Right lobe of liver (tissue), 4 donors: Measurements from ENCODE around the gene AMIGO3.

Experiments used
- CTCF ChIP-seq, 4 donors: fragments of 200-600 bp in 3 of 4; fragments of 450-650 bp in 1 of 4; IDR thresholded peaks; one replicate each; pipeline versions ENCODE4 v1.5.1 to v1.8.0; 2016 to 2022; ENCODE audit warnings: antibody characterized with exemption in 4 of 4, mild to moderate bottlenecking in 2 of 4
- POLR2A ChIP-seq: fragments of 450-650 bp; IDR thresholded peaks from one replicate; pipeline ENCODE4 v1.6.1; 2017; ENCODE audit warnings: antibody characterized with exemption, mild to moderate bottlenecking
- donor health status: DM: no; HTN: no; CAD: no.
- donor health status: DM: no; HTN: no; CAD: no.
- donor health status: DM: no; HTN: yes; CAD: no.

GRCh38 chr3:49707113-49707480, 12.4 kb downstream of the AMIGO3 start:
- TF ChIP-seq CTCF (IDR thresholded peaks at IDR 0.05) (no peak), POLR2A (no peak)
